RPMI8226 (cell line): Measurements from ENCODE around the gene CCL25.
A peak's percentile ranks its signal among the peaks of the same experiment; 100 is the strongest.
"Not testable (repeated sequence)": the region's sequence is repeated elsewhere in the genome, so short reads cannot be mapped to it uniquely, and the experiment has no call there.

ENCODE experiments used
- DNase-seq: peaks from one replicate; pipeline ENCODE4 v3.0.0-alpha.2; 2015

CCL25 gene

GRCh38 chr19:8052464-8052859 is at the start of gene CCL25:
CCL25 (plus strand) TSS chr19:8052760; CDS start chr19:8053050, 290 bp downstream.
- DNase-seq, result no peak

GRCh38 chr19:8004001-8004400 is 48.6 kb upstream of the CCL25 start:
- DNase-seq, result no peak

GRCh38 chr19:8004723-8005513 is 47.6 kb upstream of the CCL25 start:
- peak; percentile 30 for DNase-seq

- DNase-seq, result peak; percentile 96
Observed at GRCh38 chr19:8005534-8006256, 46.9 kb upstream of the CCL25 start, which contains the start of gene ELAVL1. ELAVL1 (minus strand) TSS chr19:8005641; CDS start chr19:7991815, 13,826 bp downstream.

- DNase-seq, result peak; percentile 65
Observed at GRCh38 chr19:8017808-8018207, 34.8 kb upstream of the CCL25 start.

- no peak for DNase-seq
Observed at GRCh38 chr19:8020681-8021080, 31.9 kb upstream of the CCL25 start.

- DNase-seq, result no peak
Observed at GRCh38 chr19:8021374-8021773, 31.2 kb upstream of the CCL25 start.

GRCh38 chr19:8022275-8022674 is 30.3 kb upstream of the CCL25 start:
- no peak for DNase-seq

GRCh38 chr19:8023371-8023770 is 29.2 kb upstream of the CCL25 start:
- no peak for DNase-seq

- not testable (repeated sequence) for DNase-seq
Observed at GRCh38 chr19:8024256-8024655, 28.3 kb upstream of the CCL25 start.

- no peak for DNase-seq
Observed at GRCh38 chr19:8025316-8025715, 27.2 kb upstream of the CCL25 start.

GRCh38 chr19:8028951-8029491 is 23.5 kb upstream of the CCL25 start:
- no peak for DNase-seq

- DNase-seq, result no peak
Observed at GRCh38 chr19:8030960-8031359, 21.6 kb upstream of the CCL25 start.

GRCh38 chr19:8033287-8034177 is 19.0 kb upstream of the CCL25 start:
- DNase-seq, result not testable (repeated sequence)

- no peak for DNase-seq
Observed at GRCh38 chr19:8034178-8034525, 18.4 kb upstream of the CCL25 start.

GRCh38 chr19:8036434-8037099 is 16.0 kb upstream of the CCL25 start:
- DNase-seq, result no peak

GRCh38 chr19:8038815-8039214 is 13.7 kb upstream of the CCL25 start:
- DNase-seq, result no peak

- DNase-seq, result no peak
Observed at GRCh38 chr19:8039231-8039630, 13.3 kb upstream of the CCL25 start.

- peak; percentile 19 for DNase-seq
Observed at GRCh38 chr19:8041531-8041931, 11.0 kb upstream of the CCL25 start.

GRCh38 chr19:8042900-8043299 is 9.7 kb upstream of the CCL25 start:
- no peak for DNase-seq

GRCh38 chr19:8044018-8044417 is 8.5 kb upstream of the CCL25 start:
- no peak for DNase-seq

GRCh38 chr19:8045872-8046568 is 6.5 kb upstream of the CCL25 start:
- DNase-seq, result no peak
